A549 (cell line): ENCODE data around the gene ITGAV. TPM values are rescaled to one million over a fixed set of nuclear protein-coding genes. Genes with fewer than 3 reads are reported as not detected.

ENCODE experiments used
- ATAC-seq, 2 experiments: fragments of 200-7000 bp in 1 of 2; fragments of >200 bp in 1 of 2; cut with Nextera tagmentation in 1 of 2; cut with Tn5 transposase in 1 of 2; 3 replicates each; pipeline versions ENCODE4 v1.8.0 to v1.9.1; 2018 to 2020; ENCODE audit warnings: mild to moderate bottlenecking in 1 of 2, moderate library complexity in 1 of 2
- CTCF ChIA-PET: fragments of 300-600 bp; sonication (Branson Sonifier 250); formaldehyde crosslinking; extraction: SDS; loops from one replicate; lab custom pipeline; 2021; ENCODE audit warnings: antibody characterized with exemption, inconsistent platforms; lab: Yijun Ruan, JAX
- POLR2A ChIA-PET: fragments of 350-600 bp; formaldehyde crosslinking; extraction: SDS; loops from one replicate; lab custom pipeline; 2021; ENCODE audit warnings: antibody characterized with exemption, inconsistent platforms; lab: Yijun Ruan, JAX
- DNase-seq, 2 experiments: peaks; one replicate each; pipeline versions ENCODE4 v3.0.0 to v3.0.0-alpha.2; 2011 to 2016; ENCODE audit warnings: low read depth in 1 of 2, low spot score in 1 of 2
- FAIRE-seq: peaks from 2 replicates; lab custom pipeline; 2011; peaks lifted over from hg19 to GRCh38; lab: Jason Lieb, UNC
- H3K27ac ChIP-seq, 2 experiments: fragments of >200 bp; sonication (Bioruptor Twin); formaldehyde crosslinking; 3 replicates each; pipeline ENCODE4 v1.5.1; 2016 to 2017
- H3K4me1 ChIP-seq: fragments of >200 bp; sonication (Bioruptor Twin); formaldehyde crosslinking; 3 replicates; pipeline ENCODE4 v1.6.1; 2016
- H3K4me2 ChIP-seq: fragments of >200 bp; sonication (Bioruptor Twin); formaldehyde crosslinking; 3 replicates; pipeline ENCODE4 v1.6.1; 2016
- H3K4me3 ChIP-seq: fragments of >200 bp; sonication (Bioruptor Twin); formaldehyde crosslinking; 3 replicates; pipeline ENCODE4 v1.5.1; 2016
- H3K9me3 ChIP-seq: fragments of >200 bp; sonication (Bioruptor Twin); formaldehyde crosslinking; 3 replicates; pipeline ENCODE4 v1.6.1; 2016
- CEBPB ChIP-seq, 2 experiments: fragments of >200 bp in 1 of 2; sonication (Bioruptor Twin) in 1 of 2; formaldehyde crosslinking in 1 of 2; IDR thresholded peaks; 2 replicates each; pipeline ENCODE4 v1.6.1; 2012 to 2016
- CTCF ChIP-seq: fragments of >200 bp; sonication (Bioruptor Twin); formaldehyde crosslinking; IDR thresholded peaks from 3 replicates; pipeline ENCODE4 v1.5.1; 2016
- EHMT2 ChIP-seq: fragments of 200-600 bp; sonication (generic); IDR thresholded peaks from 2 replicates; pipeline ENCODE4 v1.6.1; 2016; ENCODE audit warnings: antibody characterized with exemption, low read depth, mild to moderate bottlenecking, moderate library complexity
- ELK1 ChIP-seq: fragments of 150-350 bp; IDR thresholded peaks from 2 replicates; pipeline ENCODE4 v1.6.1; 2014; ENCODE audit warnings: low read depth, mild to moderate bottlenecking, low read length
- EP300 ChIP-seq, 2 experiments: fragments of >200 bp; sonication (Bioruptor Twin); formaldehyde crosslinking; IDR thresholded peaks; 2 replicates in 1 of 2; 3 replicates in 1 of 2; pipeline ENCODE4 v1.6.1; 2016 to 2017
- FOSB ChIP-seq: fragments of 250-450 bp; sonication (Bioruptor Pico); IDR thresholded peaks from 2 replicates; pipeline ENCODE4 v1.5.0; 2020; ENCODE audit warnings: mild to moderate bottlenecking, moderate library complexity
- GATA3 ChIP-seq: IDR thresholded peaks from 2 replicates; pipeline ENCODE4 v1.6.1; 2012; ENCODE audit warnings: borderline replicate concordance
- HEYL ChIP-seq: fragments of 250-450 bp; sonication (Bioruptor Pico); IDR thresholded peaks from 2 replicates; pipeline ENCODE4 v1.8.0; 2021; ENCODE audit warnings: mild to moderate bottlenecking, moderate library complexity
- HOXA7 ChIP-seq: fragments of 250-450 bp; sonication (Bioruptor Pico); IDR thresholded peaks from 2 replicates; pipeline ENCODE4 v1.5.0; 2020; ENCODE audit warnings: mild to moderate bottlenecking, moderate library complexity
- HOXB13 ChIP-seq: fragments of 250-450 bp; sonication (Bioruptor Pico); IDR thresholded peaks from 2 replicates; pipeline ENCODE4 v1.5.0; 2020; ENCODE audit warnings: low read depth, mild to moderate bottlenecking, moderate library complexity
- JUNB ChIP-seq: fragments of >200 bp; sonication (Bioruptor Twin); formaldehyde crosslinking; IDR thresholded peaks from 2 replicates; pipeline ENCODE4 v1.6.1; 2016
- MAFK ChIP-seq: fragments of 450-650 bp; IDR thresholded peaks from 2 replicates; pipeline ENCODE4 v1.6.1; 2014; ENCODE audit not compliant: partially characterized antibody
- MAX ChIP-seq: IDR thresholded peaks from 2 replicates; pipeline ENCODE4 v1.6.1; 2012
- MAZ ChIP-seq: fragments of 150-350 bp; IDR thresholded peaks from 2 replicates; pipeline ENCODE4 v1.6.1; 2014; ENCODE audit warnings: antibody characterized with exemption, low read depth, low read length, borderline replicate concordance
- NPAS2 ChIP-seq: fragments of 250-450 bp; sonication (Bioruptor Pico); IDR thresholded peaks from 2 replicates; pipeline ENCODE4 v1.8.0; 2022; ENCODE audit warnings: mild to moderate bottlenecking, moderate library complexity, borderline replicate concordance
- NR3C1 ChIP-seq: fragments of >200 bp; sonication (Bioruptor Twin); formaldehyde crosslinking; IDR thresholded peaks from 3 replicates; pipeline ENCODE4 v1.6.1; 2017
- PBX3 ChIP-seq: IDR thresholded peaks from 2 replicates; pipeline ENCODE4 v1.6.1; 2012
- PHF8 ChIP-seq: fragments of 200-600 bp; sonication (generic); IDR thresholded peaks from 2 replicates; pipeline ENCODE4 v1.6.1; 2016; ENCODE audit warnings: low read depth, mild to moderate bottlenecking, antibody characterized with exemption, moderate library complexity, borderline replicate concordance
- POLR2AphosphoS2 ChIP-seq: conservative IDR thresholded peaks from 2 replicates; pipeline ENCODE4 v1.6.1; 2012; ENCODE audit warnings: low read length, improper control_type of control experiment, inconsistent platforms
- RAD21 ChIP-seq, 2 experiments: fragments of >200 bp in 1 of 2; sonication (Bioruptor Twin) in 1 of 2; formaldehyde crosslinking in 1 of 2; IDR thresholded peaks in 1 of 2; conservative IDR thresholded peaks in 1 of 2; 2 replicates in 1 of 2; 3 replicates in 1 of 2; pipeline ENCODE4 v1.6.1; 2012 to 2018; ENCODE audit warnings: inconsistent platforms in 1 of 2
- RFX5 ChIP-seq: fragments of 450-650 bp; IDR thresholded peaks from 2 replicates; pipeline ENCODE4 v1.7.1; 2014; ENCODE audit warnings: antibody characterized with exemption, mild to moderate bottlenecking, moderate library complexity
- TFCP2L1 ChIP-seq: fragments of 250-450 bp; sonication (Bioruptor Pico); IDR thresholded peaks from 2 replicates; pipeline ENCODE4 v1.5.0; 2021; ENCODE audit warnings: mild to moderate bottlenecking
- USF2 ChIP-seq: fragments of 450-650 bp; IDR thresholded peaks from 2 replicates; pipeline ENCODE4 v1.6.1; 2014; ENCODE audit warnings: antibody characterized with exemption
- ZC3H11A ChIP-seq: fragments of 450-650 bp; IDR thresholded peaks from 2 replicates; pipeline ENCODE4 v1.6.1; 2014; ENCODE audit warnings: antibody characterized with exemption, mild to moderate bottlenecking
- ZNF302 ChIP-seq: fragments of 250-450 bp; sonication (Bioruptor Pico); IDR thresholded peaks from 2 replicates; pipeline ENCODE4 v1.9.0; 2021; ENCODE audit warnings: inconsistent platforms, mild to moderate bottlenecking, moderate library complexity
- ZSCAN20 ChIP-seq: fragments of 250-450 bp; sonication (Bioruptor Pico); IDR thresholded peaks from 2 replicates; pipeline ENCODE4 v1.8.0; 2022; ENCODE audit warnings: mild to moderate bottlenecking, moderate library complexity
- WGBS: methylation state at CpG from one replicate; pipeline ENCODE4 v1.1.6; 2017; ENCODE audit errors: missing lambda C conversion rate; 5-methylcytosine and 5-hydroxymethylcytosine counted together
- polyA plus RNA-seq, 4 experiments: library from polyadenylated mRNA; depleted of rRNA in 3 of 4; stranded (reverse); fragments of >200 nt; fragmentation: RNase III in 1 of 4; extraction: RNeasy Plus Mini Kit Qiagen cat#74134 plus additional on column Dnase treatment in 1 of 4; gene quantifications; 2 replicates in 3 of 4; 3 replicates in 1 of 4; pipeline ENCODE4 v1.2.3, GENCODE V29; 2011 to 2017

The ITGAV gene
- polyA plus RNA-seq, 2 of the 4 experiments (the other 2 are of a cell fraction) = 93.3 to 148 TPM

GRCh38 chr2:186691900-186692299, 102.0 kb downstream of the ITGAV start:
- TF ChIP-seq GATA3 (no peak), EP300 (IDR thresholded peaks at IDR 0.05) (no peak), HOXB13 (CRISPR knock-in tag) (no peak), PHF8 (no peak), POLR2AphosphoS2 (no peak)
- TF ChIP-seq, all 56 proteins: peak for 0
- peaks cover 7% of the 10 kb centered on the region; the same call in 2 of the 3 replicates for H3K4me1 ChIP-seq
- H3K4me3 ChIP-seq = no peak overlapping the region
- H3K9me3 ChIP-seq = peaks cover 5% of the 10 kb centered on the region; the same call in 1 of the 3 replicates
- H3K27ac ChIP-seq = no peak overlapping the region
- ChIA-PET CTCF (no interaction called here), POLR2A (no interaction called here)
- H3K4me2 ChIP-seq = no peak overlapping the region
- DNase-seq = no peak
- no peak for ATAC-seq
- FAIRE-seq = no peak
- 92% methylated on average over 5 of the region's 5 CpGs for WGBS

- H3K9me3 ChIP-seq = no peaks in the 10 kb centered on the region
- DNase-seq = no peak
- peak overlapping the region; percentile 71 to 87 for H3K27ac ChIP-seq
- ChIA-PET POLR2A (no interaction called here), CTCF (no interaction called here)
- FAIRE-seq = no peak
- 61% methylated on average over 7 of the region's 7 CpGs for WGBS
- peaks cover 7% of the 10 kb centered on the region; the same call in 2 of the 3 replicates for H3K4me1 ChIP-seq
- ATAC-seq = no peak
- H3K4me3 ChIP-seq = peak overlapping the region; percentile 72
- TF ChIP-seq PBX3 (no peak), ZC3H11A (no peak), MAZ (no peak), CTCF (no peak), HOXB13 (CRISPR knock-in tag) (no peak), FOSB (no peak), TFCP2L1 (CRISPR knock-in tag) (no peak)
- peak overlapping the region; percentile 79 for H3K4me2 ChIP-seq
Measured at GRCh38 chr2:186693446-186693832, 103.6 kb downstream of the ITGAV start.

- DNase-seq (no peak), FAIRE-seq (no peak), ATAC-seq (no peak)
- no peak overlapping the region for H3K27ac ChIP-seq
- POLR2A ChIA-PET = no interaction called here
- CTCF ChIA-PET = interaction anchor here (0.6 to 1.0 kb wide), 2 partner anchors 11 to 15 kb away, joined by 3 read pairs; no protein-coding TSS in a partner anchor
- no peaks in the 10 kb centered on the region for H3K9me3 ChIP-seq
- peaks cover 7% of the 10 kb centered on the region; the same call in 2 of the 3 replicates for H3K4me1 ChIP-seq
- WGBS = 82% methylated on average over 9 of the region's 9 CpGs
- H3K4me2 ChIP-seq = peak overlapping the region; percentile 79
- no peak overlapping the region; the same call in 2 of the 3 replicates for H3K4me3 ChIP-seq
- TF ChIP-seq JUNB (no peak), CTCF (no peak), ELK1 (no peak), ZSCAN20 (CRISPR knock-in tag) (no peak), NPAS2 (CRISPR knock-in tag) (no peak), RAD21 (conservative IDR thresholded peaks at IDR 0.05 in 1 of 2, IDR thresholded peaks at IDR 0.05 in 1 of 2) (no peak), EHMT2 (no peak), MAFK (no peak), HOXA7 (CRISPR knock-in tag) (no peak), NR3C1 (no peak), HEYL (CRISPR knock-in tag) (no peak), USF2 (no peak), EP300 (IDR thresholded peaks at IDR 0.05) (no peak), CEBPB (IDR thresholded peaks at IDR 0.05) (no peak), MAX (no peak), ZNF302 (no peak), RFX5 (no peak), PHF8 (no peak)
Measured at GRCh38 chr2:186695081-186695756, 105.4 kb downstream of the ITGAV start.
